GM18511 (cell line): ENCODE results near the gene HERC4.
"Not testable (repeated sequence)": the region's sequence is repeated elsewhere in the genome, so short reads cannot be mapped to it uniquely, and the experiment has no call there.

Experiments
- ATAC-seq: cut with Tn5 transposase; IDR thresholded peaks from one replicate; pipeline ENCODE4 v1.9.1; 2021; ENCODE audit warnings: mild to moderate bottlenecking, moderate library complexity; ENCODE audit not compliant: unreplicated experiment

Gene HERC4

DNA sequence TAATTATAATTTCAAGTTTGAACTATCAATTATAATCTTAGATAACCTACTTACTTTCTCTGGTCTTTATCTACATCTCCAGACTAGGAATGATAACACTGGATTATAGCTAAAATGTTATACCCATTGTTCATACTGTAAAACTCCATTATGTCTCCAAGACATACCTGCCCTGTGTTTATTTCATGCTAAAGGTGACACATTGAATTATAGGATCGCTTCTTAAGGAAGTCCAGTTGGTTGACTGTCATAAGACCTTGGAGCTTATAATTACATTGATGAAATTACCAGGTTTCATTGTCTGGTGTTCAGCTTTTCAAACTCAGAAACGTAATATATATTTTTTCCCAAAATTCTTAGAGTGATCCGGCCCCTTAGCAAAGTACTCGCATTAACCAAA lies 15.5 kb upstream of the HERC4 start:
- no peak for ATAC-seq

DNA sequence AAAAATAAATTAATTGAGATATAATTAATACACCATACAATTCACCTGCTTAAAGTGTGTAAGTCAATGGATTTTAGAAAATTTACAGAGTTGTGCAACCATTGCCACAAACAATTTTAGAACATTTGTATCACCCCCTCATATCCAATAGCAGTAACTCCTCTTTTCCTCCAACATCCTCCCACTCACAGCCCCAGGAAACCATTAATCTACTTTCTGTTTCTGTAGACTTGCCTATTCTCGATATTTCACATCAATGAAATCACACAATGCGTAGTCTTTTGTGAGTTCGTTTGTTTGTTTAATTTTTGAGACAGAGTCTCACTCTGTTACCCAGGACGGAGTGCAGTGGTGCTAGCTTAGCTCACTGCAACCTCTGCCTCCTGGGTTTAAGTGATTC lies 13.7 kb upstream of the HERC4 start:
- peak; percentile 70 for ATAC-seq

DNA sequence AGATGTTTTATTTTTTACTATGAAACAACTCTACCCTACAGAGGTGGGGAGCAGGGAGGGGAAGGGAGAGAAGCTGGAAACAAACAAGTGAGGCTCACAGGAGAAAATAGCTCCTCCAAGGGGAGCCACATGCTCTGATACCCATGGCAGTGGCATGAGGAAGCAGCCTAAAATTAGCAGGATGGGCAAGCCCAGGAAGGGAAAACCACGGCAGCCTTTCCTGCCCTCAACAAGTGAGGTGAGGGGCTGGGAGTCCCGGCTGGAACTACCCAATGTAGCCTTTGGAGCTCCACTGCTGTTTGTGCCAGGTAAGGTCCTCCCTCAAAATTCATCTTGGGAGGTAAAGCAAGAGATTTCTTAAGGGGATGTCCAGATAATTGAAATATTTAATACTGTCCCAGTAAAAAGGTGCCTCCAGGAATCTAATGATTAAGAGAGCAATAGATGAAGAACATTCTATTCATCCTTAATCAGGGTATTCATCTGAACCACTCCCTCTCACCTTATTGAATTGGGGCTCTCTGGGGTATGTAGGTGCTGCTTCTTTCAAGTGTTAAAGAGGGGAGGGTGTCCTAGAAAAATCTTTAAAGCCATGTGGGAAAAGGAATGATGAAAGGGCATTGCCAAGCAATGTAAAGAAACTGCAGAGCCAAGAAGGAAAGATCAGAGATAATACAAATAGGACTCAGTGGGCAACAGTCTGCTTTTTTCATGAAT lies 12.8 kb upstream of the HERC4 start:
- ATAC-seq = no peak

DNA sequence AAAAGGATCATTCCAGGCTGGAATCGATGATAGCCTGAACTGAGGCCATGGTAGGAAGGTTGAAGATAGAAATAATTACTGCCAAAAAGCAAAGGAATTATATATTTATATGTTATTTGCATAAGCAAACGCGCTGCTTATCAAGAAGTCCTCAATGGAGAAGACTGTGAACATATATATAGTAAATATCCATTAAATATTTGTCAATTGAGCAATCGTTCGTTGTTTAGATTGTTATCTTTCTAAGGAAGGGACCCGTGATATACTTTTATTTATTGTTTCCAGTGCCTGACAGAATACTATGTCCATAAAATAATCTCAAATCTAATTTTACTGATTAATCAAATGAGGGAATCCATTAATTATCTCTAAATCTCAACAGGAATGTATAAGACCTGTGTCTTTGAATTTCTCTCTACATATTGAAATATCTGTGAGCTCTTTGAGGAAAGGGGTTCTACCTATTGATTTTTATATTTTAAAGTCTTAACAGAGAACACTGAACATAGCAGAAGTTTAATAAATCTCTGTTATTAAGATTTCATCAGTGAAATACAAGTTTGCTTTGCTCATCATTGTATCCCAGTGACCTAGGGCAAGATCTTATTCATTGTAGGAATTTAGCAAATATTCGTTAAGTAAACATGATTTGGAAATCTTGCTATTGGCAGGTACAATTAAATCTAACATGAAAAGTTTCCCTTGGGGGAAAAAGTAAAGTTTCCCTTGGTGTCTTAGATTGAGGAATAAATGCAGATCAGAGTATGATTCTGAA lies 12.0 kb upstream of the HERC4 start:
- no peak for ATAC-seq

DNA sequence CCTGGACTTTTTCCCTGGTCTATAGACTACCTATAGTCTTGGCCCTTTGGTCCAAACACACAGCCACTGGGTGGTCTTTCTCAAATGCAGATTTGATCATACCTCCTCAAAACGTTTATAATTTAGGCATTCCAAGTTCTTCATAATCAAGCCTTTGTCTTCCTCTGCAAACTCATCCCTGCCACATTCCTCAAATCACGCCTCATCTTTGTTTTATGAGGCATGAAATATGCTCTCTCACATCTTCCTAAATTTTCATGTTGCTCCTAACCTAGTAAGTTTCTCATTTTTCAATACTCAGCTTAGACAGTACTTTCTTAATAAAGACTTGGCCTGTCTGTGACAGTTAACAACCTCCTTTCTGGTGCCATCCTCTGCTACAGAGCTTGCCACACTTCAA lies 10.9 kb upstream of the HERC4 start:
- ATAC-seq = no peak

DNA sequence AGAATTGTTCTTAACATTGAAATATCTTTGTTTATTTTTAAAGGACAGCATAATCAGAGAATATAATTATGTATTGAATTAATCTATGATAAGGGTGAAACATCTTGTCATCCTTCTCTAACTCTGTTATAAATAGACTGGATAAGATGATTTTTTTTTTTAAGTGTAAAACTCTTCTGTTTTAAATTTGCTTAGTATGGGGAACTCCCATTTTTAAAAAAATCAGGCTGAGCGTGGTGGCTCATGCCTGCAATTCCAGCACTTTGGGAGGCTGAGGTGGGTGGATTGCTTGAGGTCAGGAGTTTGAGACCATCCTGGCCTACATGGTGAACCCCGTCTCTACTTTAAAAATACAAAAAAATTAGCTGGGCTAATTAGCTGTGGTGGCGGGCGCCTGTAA lies 9.4 kb upstream of the HERC4 start:
- no peak for ATAC-seq

DNA sequence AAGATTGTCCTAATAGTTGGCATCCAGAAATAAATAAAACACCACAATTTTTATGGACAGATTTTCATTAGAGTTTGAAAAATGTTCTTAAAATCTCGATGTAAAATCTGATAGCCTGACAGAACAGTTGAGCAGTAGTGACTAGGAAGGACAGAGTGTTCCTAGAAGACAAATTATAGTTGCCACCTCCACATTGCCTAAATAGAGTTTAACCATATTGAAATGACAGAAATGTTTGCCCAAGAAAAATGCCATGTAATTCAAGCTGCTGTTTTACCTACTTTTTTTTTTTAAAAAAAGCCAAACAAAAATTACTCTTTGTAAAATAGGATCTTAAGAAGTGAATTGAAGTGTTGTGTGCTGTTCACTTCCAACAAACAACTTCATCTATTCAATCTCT lies 8.9 kb upstream of the HERC4 start:
- no peak for ATAC-seq

DNA sequence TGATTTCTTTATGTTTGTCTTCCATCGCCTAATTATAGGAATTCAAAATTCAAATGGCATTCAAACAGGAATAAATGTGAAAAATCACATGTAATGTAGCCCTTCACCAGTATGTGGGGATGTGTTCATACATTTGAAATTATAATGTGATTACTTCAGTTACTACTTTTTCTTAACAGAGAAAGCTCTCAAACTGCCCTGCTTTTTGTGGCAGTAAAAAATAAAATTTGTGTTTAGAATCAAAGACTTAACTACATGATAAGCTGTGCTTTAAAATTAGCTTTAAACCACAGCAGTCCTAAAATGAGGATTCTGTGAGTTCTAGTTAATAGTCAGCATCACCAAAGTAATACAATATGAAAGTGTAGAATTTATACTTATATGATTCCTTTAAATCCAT lies 7.8 kb upstream of the HERC4 start:
- no peak for ATAC-seq

DNA sequence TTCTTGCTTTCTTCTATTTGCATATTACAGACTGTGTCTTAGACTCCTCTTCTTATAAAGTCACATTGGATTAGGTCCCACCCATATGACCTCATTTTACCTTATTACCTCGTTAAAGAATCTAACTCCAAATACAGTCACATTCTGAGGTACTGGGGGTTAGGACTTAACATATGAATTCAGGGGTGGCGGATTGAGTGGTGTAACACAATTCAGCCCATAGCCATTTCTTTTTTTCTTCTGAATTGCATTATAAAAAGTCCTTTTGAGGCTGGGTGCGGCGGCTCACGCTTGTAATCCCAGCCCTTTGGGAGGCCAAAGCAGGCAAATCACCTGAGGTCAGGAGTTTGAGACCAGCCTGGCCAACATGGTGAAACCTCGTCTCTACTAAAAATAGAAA lies 6.8 kb upstream of the HERC4 start:
- no peak for ATAC-seq

DNA sequence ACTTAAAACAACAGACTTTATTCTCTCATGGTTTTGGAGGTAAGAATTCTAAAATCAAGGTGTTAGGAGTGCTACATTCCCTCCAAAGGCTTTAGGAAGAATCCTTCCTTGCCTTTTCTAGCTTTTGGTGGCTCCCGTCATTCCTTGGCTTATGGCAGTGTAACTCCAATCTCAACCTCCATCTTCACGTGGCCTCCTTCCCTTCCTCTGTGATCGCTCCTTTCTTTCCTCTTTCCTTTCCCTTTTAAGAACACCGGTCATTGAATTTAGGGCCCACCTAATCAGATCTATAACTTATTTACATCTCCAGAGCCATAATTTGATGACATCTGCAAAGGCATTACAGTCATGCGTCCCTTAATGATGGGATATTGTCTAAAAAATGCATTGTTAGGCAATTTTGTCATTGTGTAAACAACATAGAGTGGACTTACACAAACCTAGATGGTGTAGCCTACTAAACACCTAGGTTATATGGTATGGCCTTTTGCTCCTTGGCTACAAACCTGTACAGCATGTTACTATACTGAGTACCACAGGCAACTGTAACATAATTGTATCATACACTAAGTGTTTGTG lies 5.9 kb upstream of the HERC4 start:
- no peak for ATAC-seq

DNA sequence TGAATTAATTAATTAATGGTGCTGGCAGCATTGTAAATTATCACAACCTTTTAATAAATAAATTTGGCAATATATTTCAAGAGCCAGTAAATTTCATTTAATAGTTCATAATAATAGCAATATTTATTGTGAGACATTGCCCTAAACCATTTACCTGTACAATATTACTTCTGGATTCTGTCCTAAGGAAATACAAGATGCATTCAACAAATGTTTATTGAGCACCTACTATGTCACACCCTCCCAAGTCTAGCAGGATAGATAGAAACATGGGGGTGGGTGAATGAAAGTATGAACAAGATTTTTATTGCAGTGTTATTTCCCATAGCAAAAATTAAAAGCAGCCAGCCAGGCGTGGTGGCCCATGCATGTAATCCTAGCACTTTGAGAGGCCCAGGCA lies 4.4 kb upstream of the HERC4 start:
- no peak for ATAC-seq

DNA sequence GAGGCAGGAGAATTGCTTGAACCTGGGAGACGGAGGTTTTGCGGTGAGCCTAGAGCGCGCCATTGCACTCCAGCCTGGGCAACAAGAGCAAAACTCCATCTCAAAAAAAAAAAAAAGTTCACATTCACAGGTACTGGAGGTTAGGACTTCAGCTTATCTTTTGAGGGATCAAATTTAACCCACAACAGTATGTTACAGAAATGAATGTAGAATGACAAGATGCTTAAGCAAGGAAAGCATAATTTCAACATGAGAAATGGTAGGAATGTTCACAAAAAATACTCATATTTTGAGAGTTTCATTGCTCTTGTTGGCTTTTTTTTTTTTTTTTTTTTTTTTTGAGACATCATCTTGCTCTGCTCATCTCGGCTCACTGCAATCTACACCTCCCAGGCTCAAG lies 1.9 kb upstream of the HERC4 start:
- no peak for ATAC-seq

DNA sequence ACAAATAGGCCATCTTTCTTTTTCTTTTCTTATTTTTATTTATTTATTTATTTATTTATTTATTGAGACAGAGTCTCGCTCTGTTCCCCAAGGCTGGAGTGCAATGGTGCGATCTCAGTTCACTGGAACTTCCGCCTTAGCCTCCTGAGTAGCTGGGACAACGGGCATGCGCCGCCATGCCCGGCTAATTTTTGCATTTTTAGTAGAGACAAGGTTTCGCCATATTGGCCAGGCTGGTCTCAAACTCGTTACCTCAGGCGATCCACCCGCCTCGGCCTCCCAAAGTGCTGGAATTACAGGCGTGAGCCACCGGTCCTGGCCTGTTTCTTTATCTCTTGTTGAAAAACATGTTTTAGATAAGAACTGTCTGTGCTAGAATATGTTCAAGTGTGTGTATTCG lies 998 bp upstream of the HERC4 start:
- ATAC-seq = not testable (repeated sequence)

DNA sequence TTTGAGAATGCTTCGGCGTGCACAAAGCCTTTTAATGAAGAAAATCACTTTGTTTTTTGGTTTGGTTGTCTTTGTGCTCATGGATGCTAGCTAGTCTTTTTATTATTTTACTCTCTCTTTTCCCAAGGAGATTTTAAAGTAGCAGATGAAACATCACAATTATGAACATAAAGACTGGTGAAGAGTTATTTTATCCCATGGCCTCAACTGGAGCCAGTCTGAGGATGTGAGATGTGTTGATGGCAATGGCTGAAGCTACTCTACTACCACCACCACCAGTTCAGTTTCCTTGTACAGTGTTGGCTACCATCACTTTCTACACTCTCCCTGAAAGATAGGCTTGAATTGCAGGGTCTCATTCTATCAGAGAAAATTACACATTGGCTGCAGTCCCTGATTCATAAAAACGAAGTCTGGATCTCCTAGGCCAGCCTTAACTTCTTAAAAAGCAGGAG lies 494 bp upstream of the HERC4 start:
- no peak for ATAC-seq

DNA sequence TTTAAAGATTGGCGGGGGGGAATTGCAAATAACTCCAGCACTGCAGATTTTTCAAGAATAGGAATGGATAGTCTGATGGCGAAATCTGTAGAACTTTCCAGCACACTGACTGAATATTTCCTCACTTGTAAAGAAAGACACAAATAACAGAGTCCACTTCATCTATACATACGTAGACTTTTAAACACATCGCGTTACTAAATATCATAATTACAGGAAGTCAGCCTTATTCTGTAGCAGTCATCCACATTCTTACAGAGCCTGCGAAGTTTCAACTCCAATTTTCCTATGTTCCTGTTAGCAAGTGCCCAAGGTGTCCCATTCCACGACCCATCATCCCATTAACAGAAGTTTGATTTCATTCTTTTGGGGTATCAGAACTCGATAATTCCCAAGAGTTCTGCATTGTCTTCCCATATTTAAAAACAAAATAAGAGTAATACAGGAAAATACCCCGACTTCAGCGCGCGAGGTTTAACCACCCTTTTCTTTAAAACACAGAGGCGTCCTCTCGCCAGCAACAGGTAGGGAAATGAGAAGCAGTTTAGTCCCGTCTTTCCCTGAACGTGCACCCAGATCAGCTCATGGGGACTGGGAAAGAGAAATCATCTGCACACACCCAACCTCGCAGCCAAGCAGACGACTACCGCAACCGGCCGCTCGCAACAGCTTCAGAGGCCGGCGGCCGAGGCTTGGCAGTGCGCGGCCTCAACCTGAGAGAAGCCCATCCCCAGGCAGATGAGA lies 880 bp downstream of the HERC4 start:
- no peak for ATAC-seq

DNA sequence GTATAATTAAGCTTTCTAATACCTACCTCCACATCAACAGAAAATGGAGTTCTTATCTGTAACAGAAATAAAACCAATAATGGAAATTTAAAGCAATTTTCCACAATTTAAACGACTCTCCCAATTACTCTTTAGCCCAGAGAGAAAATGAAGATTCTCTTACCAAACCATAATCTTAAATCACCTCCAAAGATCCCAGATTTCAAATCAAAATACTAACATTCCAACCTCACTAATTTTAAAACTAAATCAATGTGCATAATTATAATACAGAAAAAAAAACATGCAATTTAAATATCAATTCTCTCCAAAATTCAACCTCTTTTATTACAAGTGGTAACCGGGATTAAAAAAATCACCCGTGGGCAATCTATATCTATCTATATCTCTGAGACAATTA lies 1.5 kb downstream of the HERC4 start:
- ATAC-seq = no peak

DNA sequence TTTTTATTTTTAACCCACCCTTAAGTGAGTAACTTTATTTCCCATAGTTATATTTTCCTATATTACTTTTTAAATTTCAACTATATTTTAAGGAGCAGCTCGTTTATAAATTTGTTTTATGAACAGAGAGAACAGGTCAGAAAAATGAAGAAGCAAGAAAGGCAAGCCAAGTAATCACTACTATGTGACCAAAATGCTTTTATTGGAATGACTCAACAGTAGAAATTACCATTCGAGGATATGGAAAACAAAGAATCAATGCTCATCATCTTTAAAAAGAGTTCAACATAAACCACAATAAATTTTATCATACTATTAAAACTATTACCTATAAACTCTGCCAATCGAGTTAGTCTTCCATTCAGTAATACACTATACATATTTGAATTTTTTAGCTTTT lies 7.6 kb downstream of the HERC4 start:
- ATAC-seq = no peak

DNA sequence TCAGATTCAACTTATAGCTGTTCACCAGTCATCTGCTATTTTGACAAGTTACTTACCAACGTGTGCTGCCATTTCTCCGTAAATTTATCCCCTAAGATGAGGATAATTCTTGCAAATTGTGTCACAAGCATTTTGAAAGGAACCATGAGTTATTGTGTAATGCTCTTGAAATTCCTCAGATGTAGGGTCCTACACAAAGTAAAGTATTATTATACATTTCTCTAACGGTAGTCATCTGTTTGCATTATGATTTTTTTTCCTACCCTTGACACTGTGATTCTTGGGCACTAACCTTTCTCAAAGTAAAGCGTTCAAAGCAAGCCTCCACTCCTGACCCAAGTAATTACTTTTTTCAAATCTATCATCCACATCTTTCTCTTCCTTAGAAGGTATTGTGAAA lies 8.1 kb downstream of the HERC4 start:
- ATAC-seq = no peak

DNA sequence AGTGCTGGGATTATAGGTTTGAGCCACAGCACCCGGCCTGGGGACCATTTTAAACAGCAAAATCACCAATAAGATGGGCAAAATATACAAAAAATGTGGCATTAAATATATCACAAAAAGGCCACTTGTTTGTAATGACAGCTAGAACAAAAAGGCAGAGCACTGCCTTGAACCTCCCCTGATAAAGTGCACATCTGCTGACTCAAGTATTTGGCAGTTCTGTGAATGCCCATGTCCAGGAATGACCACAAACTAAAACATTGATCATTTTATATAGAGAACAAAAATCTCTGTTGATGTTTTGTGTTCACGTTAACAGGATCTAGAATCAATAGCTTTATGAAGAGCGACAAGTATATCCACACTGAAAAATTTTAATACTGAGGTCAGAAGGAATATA lies 21.5 kb downstream of the HERC4 start:
- no peak for ATAC-seq

DNA sequence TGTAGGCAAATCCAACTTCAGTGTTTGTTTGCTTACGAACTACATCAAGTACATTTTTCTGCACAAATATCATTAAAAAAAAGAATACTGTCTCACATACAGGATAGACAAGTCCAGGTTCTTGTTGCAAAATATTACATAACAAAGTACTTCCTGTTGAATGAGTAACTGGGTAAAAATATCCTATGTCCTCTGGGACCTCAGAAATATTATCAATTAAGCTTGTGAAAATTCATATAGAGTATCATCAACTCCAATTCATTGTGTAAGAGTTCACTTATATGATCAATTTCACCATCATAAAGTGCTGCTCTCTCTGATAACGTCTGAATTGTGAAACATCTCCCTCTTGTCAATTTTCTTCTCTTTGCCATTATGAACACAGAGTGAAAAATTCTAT lies 22.6 kb downstream of the HERC4 start:
- ATAC-seq = no peak

DNA sequence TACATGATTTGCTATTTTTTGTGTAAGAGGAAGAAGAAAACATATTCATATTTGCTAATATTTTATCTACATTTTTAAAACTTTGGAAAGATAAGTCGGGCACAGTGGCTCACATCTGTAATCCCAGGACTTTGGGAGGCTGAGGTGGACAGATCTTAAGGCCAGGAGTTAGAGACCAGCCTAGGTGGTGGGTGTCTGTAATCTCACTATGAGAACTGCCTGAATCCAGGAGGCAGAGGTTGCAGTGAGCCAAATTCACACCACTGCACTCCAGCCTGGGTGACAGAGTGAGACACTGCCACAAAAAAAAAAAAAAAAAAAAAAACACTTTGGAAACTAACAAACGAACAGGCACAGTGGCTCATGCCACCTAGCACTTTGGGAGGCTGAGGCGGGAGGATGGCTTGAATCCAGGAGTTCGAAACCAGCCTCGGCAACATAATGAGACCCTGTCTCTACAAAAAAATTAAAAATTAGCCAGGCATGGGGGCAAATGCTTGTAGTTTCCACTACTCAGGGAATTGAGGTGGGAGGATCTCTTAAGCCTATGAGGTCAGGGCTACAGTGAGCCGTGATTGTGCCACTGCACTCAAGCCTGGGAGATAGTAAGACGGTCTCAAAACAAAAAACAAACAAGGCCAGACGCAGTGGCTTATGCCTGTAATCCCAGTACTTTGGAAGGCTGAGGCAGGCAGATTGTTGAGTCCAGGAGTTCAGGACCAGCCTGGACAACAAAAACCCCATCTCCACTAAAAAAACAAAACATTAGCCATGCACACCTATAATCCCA lies 25.6 kb downstream of the HERC4 start:
- ATAC-seq = no peak
